ENCODE measurements around the gene DOC2A.
"Not testable (repeated sequence)": the region's sequence is repeated elsewhere in the genome, so short reads cannot be mapped to it uniquely, and the experiment has no call there.

DOC2A gene

GRCh38 chr16:30010844-30011713 lies at the start of gene DOC2A:
Gene DOC2A (minus strand): TSS chr16:30011027. CDS start chr16:30010222, 805 bp downstream.
- DNase-seq = peak; percentile 12

- no peak for DNase-seq
These were observed 49.5 kb upstream of the DOC2A start for GRCh38 chr16:30060346-30060745.

- DNase-seq = peak; percentile 37
These were observed 44.2 kb upstream of the DOC2A start for GRCh38 chr16:30054959-30055553.

- no peak for DNase-seq
These were observed 43.6 kb upstream of the DOC2A start for GRCh38 chr16:30054451-30054850.

GRCh38 chr16:30053376-30054015 lies 42.7 kb upstream of the DOC2A start:
- DNase-seq = no peak

- DNase-seq = peak; percentile 97
These were observed 42.0 kb upstream of the DOC2A start for GRCh38 chr16:30052671-30053372.

GRCh38 chr16:30051518-30051917 lies 40.7 kb upstream of the DOC2A start:
- no peak for DNase-seq

- DNase-seq = no peak
These were observed 39.0 kb upstream of the DOC2A start for GRCh38 chr16:30049871-30050270.

- no peak for DNase-seq
These were observed 35.8 kb upstream of the DOC2A start for GRCh38 chr16:30046588-30046987.

- DNase-seq = no peak
These were observed 35.4 kb upstream of the DOC2A start for GRCh38 chr16:30046178-30046577.

- DNase-seq = peak; percentile 47
These were observed 31.0 kb upstream of the DOC2A start for GRCh38 chr16:30041841-30042240.

GRCh38 chr16:30040690-30041089 lies 29.9 kb upstream of the DOC2A start:
- not testable (repeated sequence) for DNase-seq

- peak; percentile 41 for DNase-seq
These were observed 29.4 kb upstream of the DOC2A start for GRCh38 chr16:30040221-30040620.

GRCh38 chr16:30033270-30033669 lies 22.4 kb upstream of the DOC2A start:
- no peak for DNase-seq

GRCh38 chr16:30032083-30032819 lies 21.4 kb upstream of the DOC2A start:
- peak; percentile 73 for DNase-seq

- DNase-seq = no peak
These were observed 20.7 kb upstream of the DOC2A start for GRCh38 chr16:30031477-30031918.

- DNase-seq = no peak
These were observed 20.1 kb upstream of the DOC2A start, which contains the start of gene TLCD3B for GRCh38 chr16:30030841-30031413. Gene TLCD3B (minus strand): TSS chr16:30031271. CDS start chr16:30030527, 744 bp downstream.

GRCh38 chr16:30030011-30030685 lies 19.3 kb upstream of the DOC2A start:
- no peak for DNase-seq

GRCh38 chr16:30028438-30029076 lies 17.7 kb upstream of the DOC2A start:
- no peak for DNase-seq

- DNase-seq = no peak
These were observed 17.0 kb upstream of the DOC2A start for GRCh38 chr16:30027588-30028437.
